GM23338 (cell line): Measurements from ENCODE around the gene EIF2D. TPM values are rescaled to one million over a fixed set of nuclear protein-coding genes. Genes with fewer than 3 reads are reported as not detected.
"Not testable (repeated sequence)": the region's sequence is repeated elsewhere in the genome, so short reads cannot be mapped to it uniquely, and the experiment has no call there.

ENCODE experiments used
- ATAC-seq: fragments of 200-7000 bp; cut with Tn5 transposase; 3 replicates; pipeline ENCODE4 v1.9.1; 2020
- DNase-seq: peaks from one replicate; pipeline ENCODE4 v3.0.0-alpha.2; 2015; ENCODE audit warnings: low spot score
- H2AFZ ChIP-seq: fragments of 200-600 bp; sonication (generic); 2 replicates; pipeline ENCODE4 v1.8.0; 2016; ENCODE audit warnings: antibody characterized with exemption, mild to moderate bottlenecking, moderate library complexity
- H3F3A ChIP-seq: fragments of 200-600 bp; sonication (generic); replicated peaks from 2 replicates; pipeline ENCODE4 v1.8.0; 2017; ENCODE audit warnings: antibody characterized with exemption, mixed run types, low read depth
- H3K27ac ChIP-seq: fragments of 200-600 bp; sonication (generic); 2 replicates; pipeline ENCODE4 v1.6.1; 2016; ENCODE audit warnings: low read depth
- H3K27me3 ChIP-seq: fragments of 200-600 bp; sonication (generic); 2 replicates; pipeline ENCODE4 v1.8.0; 2016; ENCODE audit warnings: mild to moderate bottlenecking, mixed run types, moderate library complexity; ENCODE audit not compliant: insufficient read depth
- H3K36me3 ChIP-seq: fragments of 200-600 bp; sonication (generic); 2 replicates; pipeline ENCODE4 v1.8.0; 2016; ENCODE audit warnings: mild to moderate bottlenecking; ENCODE audit not compliant: insufficient read depth
- H3K4me1 ChIP-seq: fragments of 200-600 bp; sonication (generic); 2 replicates; pipeline ENCODE4 v1.8.0; 2016; ENCODE audit warnings: mild to moderate bottlenecking, moderate library complexity; ENCODE audit not compliant: insufficient read depth
- H3K4me2 ChIP-seq: fragments of 200-600 bp; sonication (generic); 2 replicates; pipeline ENCODE4 v1.7.1; 2017; ENCODE audit warnings: mixed run types
- H3K4me3 ChIP-seq: fragments of 200-600 bp; sonication (generic); 2 replicates; pipeline ENCODE4 v1.6.1; 2016; ENCODE audit warnings: mixed run types
- H3K79me2 ChIP-seq: fragments of 200-600 bp; sonication (generic); replicated peaks from 2 replicates; pipeline ENCODE4 v1.8.0; 2017; ENCODE audit warnings: mild to moderate bottlenecking; ENCODE audit not compliant: insufficient read depth
- H3K9me2 ChIP-seq: fragments of 200-600 bp; sonication (generic); 2 replicates; pipeline ENCODE4 v1.8.0; 2017; ENCODE audit not compliant: insufficient read depth
- H4K20me1 ChIP-seq: fragments of 200-600 bp; sonication (generic); replicated peaks from 2 replicates; pipeline ENCODE4 v1.8.0; 2017; ENCODE audit warnings: mild to moderate bottlenecking; ENCODE audit not compliant: insufficient read depth
- H3K27ac Mint-ChIP-seq: 2 replicates; pipeline ENCODE4 v1.8.0; 2020; ENCODE audit warnings: inconsistent platforms, mild to moderate bottlenecking, moderate library complexity, mixed read lengths
- H3K27me3 Mint-ChIP-seq: 3 replicates; pipeline ENCODE4 v1.8.0; 2022; ENCODE audit warnings: low read depth, mild to moderate bottlenecking, moderate library complexity, mixed read lengths, inconsistent platforms; ENCODE audit not compliant: insufficient read depth, poor library complexity
- H3K36me3 Mint-ChIP-seq: 3 replicates; pipeline ENCODE4 v1.8.0; 2021; ENCODE audit warnings: low read depth, mild to moderate bottlenecking, inconsistent platforms, moderate library complexity, mixed read lengths
- H3K4me1 Mint-ChIP-seq: 3 replicates; pipeline ENCODE4 v1.8.0; 2020; ENCODE audit warnings: mild to moderate bottlenecking, inconsistent platforms, mixed read lengths
- H3K4me3 Mint-ChIP-seq: 3 replicates; pipeline ENCODE4 v1.8.0; 2021; ENCODE audit warnings: moderate library complexity, mild to moderate bottlenecking, inconsistent platforms, mixed read lengths
- H3K9me3 Mint-ChIP-seq: 3 replicates; pipeline ENCODE4 v1.8.0; 2020; ENCODE audit warnings: moderate library complexity, mild to moderate bottlenecking, inconsistent platforms, mixed read lengths
- POLR2AphosphoS5 ChIP-seq: IDR thresholded peaks from 2 replicates; pipeline ENCODE4 v1.6.1; 2016; ENCODE audit warnings: antibody characterized with exemption, low read depth
- ZNF462 ChIP-seq: fragments of 250-450 bp; sonication (Bioruptor Pico); IDR thresholded peaks from 2 replicates; pipeline ENCODE4 v1.5.0; 2020; ENCODE audit warnings: mild to moderate bottlenecking, moderate library complexity
- polyA plus RNA-seq: library from polyadenylated mRNA; unstranded; fragments of >200 nt; fragmentation: Nextera tagmentation; extraction: Ambion mirVana; gene quantifications from 2 replicates; pipeline ENCODE4 v1.2.1, GENCODE V29; 2016
- total RNA-seq: library from RNA; depleted of rRNA; stranded (reverse); fragments of >200 nt; shearing (Covaris generic); gene quantifications from 2 replicates; pipeline ENCODE4 v1.2.3, GENCODE V29; 2014

The EIF2D gene
- total and polyA plus RNA-seq, 2 experiments from 2014 or later = 25.1 to 34.8 TPM

GRCh38 chr1:206643118-206643698 is 30.9 kb upstream of the EIF2D start:
- peaks cover 7% of the 10 kb centered on the region for H3K36me3 Mint-ChIP-seq
- 0 out of 2 replicates have a peak, but pooled peaks cover 9% of the 10 kb centered on the region for H3K9me2 ChIP-seq
- H3K4me3 ChIP-seq = no peak overlapping the region
- no peak overlapping the region for H3K27ac Mint-ChIP-seq
- no peak for DNase-seq
- no peak for ATAC-seq
- no peak overlapping the region for H2AFZ ChIP-seq
- H4K20me1 ChIP-seq = no peaks in the 10 kb centered on the region
- H3K79me2 ChIP-seq = no peaks in the 10 kb centered on the region
- no peak overlapping the region for H3K27ac ChIP-seq
- no peak overlapping the region for H3K4me2 ChIP-seq
- peaks cover 11% of the 10 kb centered on the region; the same call in 2 of the 3 replicates for H3K4me1 Mint-ChIP-seq
- no peak overlapping the region for H3K4me3 Mint-ChIP-seq
- H3K27me3 Mint-ChIP-seq = peaks cover 2% of the 10 kb centered on the region
- no peaks in the 10 kb centered on the region for H3K9me3 Mint-ChIP-seq
- no peaks in the 10 kb centered on the region for H3K27me3 ChIP-seq
- peaks cover 5% of the 10 kb centered on the region; the same call in 1 of the 2 replicates for H3K4me1 ChIP-seq
- no peaks in the 10 kb centered on the region for H3F3A ChIP-seq
- TF ChIP-seq ZNF462 (CRISPR knock-in tag) (no peak), POLR2AphosphoS5 (no peak)
- H3K36me3 ChIP-seq = 0 out of 2 replicates have a peak, but pooled peaks cover 3% of the 10 kb centered on the region

- not testable (repeated sequence) for H3K36me3 ChIP-seq, H3K9me3 Mint-ChIP-seq, DNase-seq, H3K27me3 Mint-ChIP-seq, H3K9me2 ChIP-seq, H3K4me2 ChIP-seq, H3K27me3 ChIP-seq, ATAC-seq, H3K36me3 Mint-ChIP-seq, H3K4me1 ChIP-seq, H3K79me2 ChIP-seq, H4K20me1 ChIP-seq, H3K27ac ChIP-seq, H3K4me3 ChIP-seq, H2AFZ ChIP-seq, H3F3A ChIP-seq, H3K4me3 Mint-ChIP-seq, H3K27ac Mint-ChIP-seq
- peaks cover 13% of the 10 kb centered on the region for H3K4me1 Mint-ChIP-seq
Measured at GRCh38 chr1:206642074-206642473, 29.8 kb upstream of the EIF2D start.
